ENCODE results near the gene RANBP17.

DNA sequence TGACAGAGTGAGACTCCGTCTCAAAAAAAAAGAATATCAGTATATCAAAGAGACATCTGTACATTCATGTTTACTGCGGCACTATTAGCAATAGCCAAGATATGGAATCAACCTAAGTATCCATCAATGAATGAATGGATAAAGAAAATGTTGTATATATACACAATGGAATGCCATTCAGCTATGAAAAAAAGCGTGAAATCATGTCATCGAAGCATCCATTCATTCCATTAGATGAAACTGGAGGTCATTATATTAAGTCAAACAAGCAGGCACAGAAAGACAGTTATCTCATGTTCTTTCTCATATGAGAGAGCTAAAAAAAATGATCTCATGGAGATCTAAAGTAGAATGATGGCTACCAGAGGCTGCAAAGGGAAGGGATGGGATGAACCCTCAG is 266.3 kb downstream of the RANBP17 start:
- TF ChIP-seq CSDC2 (CRISPR knock-in tag; IDR thresholded peaks at IDR 0.05) = no peak
- no peak for TF ChIP-seq ISL1 (CRISPR knock-in tag; IDR thresholded peaks at IDR 0.05)
- no peak for TF ChIP-seq RARB (CRISPR knock-in tag; IDR thresholded peaks at IDR 0.05)
- TF ChIP-seq PATZ1 (CRISPR knock-in tag; IDR thresholded peaks at IDR 0.05; ENCODE audit: borderline replicate concordance) = no peak
- TF ChIP-seq PPARA (CRISPR knock-in tag; IDR thresholded peaks at IDR 0.05; ENCODE audit: borderline replicate concordance) = no peak
- TF ChIP-seq SNAI2 (CRISPR knock-in tag; IDR thresholded peaks at IDR 0.05) = no peak
- no peak for TF ChIP-seq ARNTL (CRISPR knock-in tag; IDR thresholded peaks at IDR 0.05; ENCODE audit: borderline replicate concordance, low read depth)
- no peak for TF ChIP-seq ZNF70 (CRISPR knock-in tag; IDR thresholded peaks at IDR 0.05)
- no peak for TF ChIP-seq ZFP3 (CRISPR knock-in tag; IDR thresholded peaks at IDR 0.05)
- no peak for TF ChIP-seq CSRNP3 (CRISPR knock-in tag; IDR thresholded peaks at IDR 0.05)

All from SK-N-SH treated with all-trans-retinoic acid at 6 μM for 48 hours (cell line).